GM12872 (cell line): Measurements from ENCODE around the gene MICAL1.

Experiments
- CTCF ChIP-seq: IDR thresholded peaks from 3 replicates; pipeline ENCODE4 v1.5.1; 2011; ENCODE audit warnings: low read depth, mild to moderate bottlenecking, low read length, moderate library complexity; ENCODE audit not compliant: insufficient read depth

MICAL1 gene

GRCh38 chr6:109482905-109483734 is 27.5 kb upstream of the MICAL1 start, which contains the start of gene ZBTB24:
TSS of gene ZBTB24 (minus strand) at chr6:109483219. CDS start at chr6:109482026, 1,193 bp downstream.
- no peak for TF ChIP-seq CTCF

- no peak for TF ChIP-seq CTCF
Observed at GRCh38 chr6:109480993-109481480, 25.5 kb upstream of the MICAL1 start.

- no peak for TF ChIP-seq CTCF
Observed at GRCh38 chr6:109478841-109479624, 23.5 kb upstream of the MICAL1 start.

GRCh38 chr6:109478222-109478805 is 22.7 kb upstream of the MICAL1 start:
- no peak for TF ChIP-seq CTCF

- TF ChIP-seq CTCF: no peak
Observed at GRCh38 chr6:109477725-109478124, 22.2 kb upstream of the MICAL1 start.

GRCh38 chr6:109477184-109477583 is 21.6 kb upstream of the MICAL1 start:
- TF ChIP-seq CTCF: no peak

GRCh38 chr6:109475625-109476024 is 20.1 kb upstream of the MICAL1 start:
- TF ChIP-seq CTCF: no peak
